ENCODE data around the gene RPTOR. TPM values are rescaled to one million over a fixed set of nuclear protein-coding genes. Genes with fewer than 3 reads are reported as not detected.

Gene RPTOR
- total RNA-seq, 1 experiment from 2014 or later: 25.1 TPM

DNA sequence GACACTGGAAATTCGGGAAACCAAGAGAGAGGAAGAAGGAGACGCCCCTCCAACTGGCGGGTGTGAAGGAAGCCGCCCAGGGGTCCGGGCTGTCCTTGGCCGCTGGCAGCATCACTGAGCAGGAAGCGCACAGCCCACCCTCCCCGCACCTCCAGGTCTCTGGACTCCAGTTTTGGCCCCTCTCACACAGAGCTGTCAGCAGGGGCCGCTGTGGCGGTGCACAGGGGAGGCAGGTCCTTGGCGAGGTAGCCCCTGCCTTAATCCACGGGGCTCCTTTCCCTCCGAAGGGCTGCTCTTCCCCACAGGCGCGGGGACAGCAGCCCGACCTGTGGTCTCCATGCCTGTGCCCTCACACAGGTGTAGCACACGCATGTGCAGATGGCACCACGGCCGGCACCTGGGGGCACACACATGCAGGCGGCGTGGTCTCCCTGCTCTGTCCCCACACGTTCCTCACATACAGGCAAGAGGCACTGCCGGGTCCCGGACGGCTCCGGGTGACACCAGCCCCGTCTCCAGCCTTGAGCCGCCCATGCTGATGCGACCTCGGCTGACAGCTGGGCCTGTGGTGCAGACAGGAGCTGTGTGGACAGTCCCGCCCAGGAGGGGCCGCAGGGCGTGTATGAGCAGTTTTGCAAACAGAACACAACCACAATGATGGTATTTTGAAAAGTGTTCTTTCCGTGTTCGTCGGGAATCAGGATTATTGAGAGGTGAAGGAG, 420.4 kb downstream of the RPTOR start:
- H4K20me1 ChIP-seq (ENCODE audit: control insufficient read depth, insufficient read depth, insufficient read length): no peaks in the 10 kb centered on the region
- no peak overlapping the region for H3K27ac ChIP-seq (ENCODE audit: insufficient read length, low read depth, low read length)
- H3K79me1 ChIP-seq (ENCODE audit: insufficient read depth, low read depth, low read length, poor library complexity, severe bottlenecking): no peaks in the 10 kb centered on the region
- no peaks in the 10 kb centered on the region for H3K79me2 ChIP-seq (ENCODE audit: insufficient read depth, low read length)
- no peak overlapping the region for H2BK120ac ChIP-seq (ENCODE audit: low read depth, low read length, poor library complexity, severe bottlenecking)
- WGBS (ENCODE audit: extremely low coverage, insufficient read length, low lambda C conversion rate): no CpG with 5 or more reads among the region's 36 CpGs
- DNase-seq: no peak
- no peak overlapping the region for H3K18ac ChIP-seq (ENCODE audit: insufficient read length, low read depth, low read length)
- H2BK20ac ChIP-seq (ENCODE audit: low read depth, low read length, poor library complexity, severe bottlenecking): no peak overlapping the region
- Mint-ChIP-seq H3K27ac (no peak overlapping the region; a peak in 3 of 7 replicates), H3K36me3 (ENCODE audit: insufficient read depth in 1 of 3, low read depth in 3 of 3) (peaks cover 0 to 11% (median 5%) of the 10 kb centered on the region in 3 experiments; a peak in 4 of 7 replicates), H3K27me3 (ENCODE audit: low read depth) (peaks cover 2% of the 10 kb centered on the region), H3K9me3 (no peaks in the 10 kb centered on the region), H3K4me1 (peaks cover 7 to 9% of the 10 kb centered on the region in 2 experiments), H3K4me3 (no peak overlapping the region)
- no peak overlapping the region for H3K23ac ChIP-seq (ENCODE audit: insufficient read length, low read depth, low read length)
- H3K4me2 ChIP-seq (ENCODE audit: insufficient read depth, insufficient read length, low read length): no peak overlapping the region
- no peak overlapping the region for H3T11ph ChIP-seq (ENCODE audit: low read length)
- TF ChIP-seq, protein P1, sequence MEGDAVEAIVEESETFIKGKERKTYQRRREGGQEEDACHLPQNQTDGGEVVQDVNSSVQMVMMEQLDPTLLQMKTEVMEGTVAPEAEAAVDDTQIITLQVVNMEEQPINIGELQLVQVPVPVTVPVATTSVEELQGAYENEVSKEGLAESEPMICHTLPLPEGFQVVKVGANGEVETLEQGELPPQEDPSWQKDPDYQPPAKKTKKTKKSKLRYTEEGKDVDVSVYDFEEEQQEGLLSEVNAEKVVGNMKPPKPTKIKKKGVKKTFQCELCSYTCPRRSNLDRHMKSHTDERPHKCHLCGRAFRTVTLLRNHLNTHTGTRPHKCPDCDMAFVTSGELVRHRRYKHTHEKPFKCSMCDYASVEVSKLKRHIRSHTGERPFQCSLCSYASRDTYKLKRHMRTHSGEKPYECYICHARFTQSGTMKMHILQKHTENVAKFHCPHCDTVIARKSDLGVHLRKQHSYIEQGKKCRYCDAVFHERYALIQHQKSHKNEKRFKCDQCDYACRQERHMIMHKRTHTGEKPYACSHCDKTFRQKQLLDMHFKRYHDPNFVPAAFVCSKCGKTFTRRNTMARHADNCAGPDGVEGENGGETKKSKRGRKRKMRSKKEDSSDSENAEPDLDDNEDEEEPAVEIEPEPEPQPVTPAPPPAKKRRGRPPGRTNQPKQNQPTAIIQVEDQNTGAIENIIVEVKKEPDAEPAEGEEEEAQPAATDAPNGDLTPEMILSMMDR (conservative IDR thresholded peaks at IDR 0.05): peak; percentile 28; the same call in 2 of the 3 replicates
- no peak overlapping the region for H2AFZ ChIP-seq (ENCODE audit: low read length)
- no peaks in the 10 kb centered on the region for H3K27me3 ChIP-seq (ENCODE audit: insufficient read depth, low read length)
- no peak overlapping the region for H4K5ac ChIP-seq (ENCODE audit: insufficient read length, low read depth, low read length)
- no peaks in the 10 kb centered on the region for H3K9me3 ChIP-seq (ENCODE audit: control insufficient read depth, low read depth, low read length)
- H3K4me1 ChIP-seq (ENCODE audit: insufficient read depth, low read length): no peaks in the 10 kb centered on the region
- H3K9ac ChIP-seq (ENCODE audit: extremely low read depth, insufficient read length, low read length): no peak overlapping the region
- H2BK12ac ChIP-seq (ENCODE audit: insufficient read length, low read depth, low read length): no peak overlapping the region
- H3K4ac ChIP-seq (ENCODE audit: low read depth, low read length): no peak overlapping the region
- no peak overlapping the region for H4K8ac ChIP-seq (replicated peaks; ENCODE audit: insufficient read length, low read depth, low read length)
- H3K14ac ChIP-seq (ENCODE audit: insufficient read depth, low read length): no peak overlapping the region; the same call in 1 of the 2 replicates
- H4K91ac ChIP-seq (ENCODE audit: insufficient read length, low read depth, low read length): no peak overlapping the region
- no peak overlapping the region for H2BK5ac ChIP-seq (ENCODE audit: insufficient read length, low read length)
- no peak overlapping the region for H3K56ac ChIP-seq (ENCODE audit: insufficient read length, low read depth, low read length)
- no peaks in the 10 kb centered on the region for H3K23me2 ChIP-seq (ENCODE audit: insufficient read length, low read depth, low read length, poor library complexity, severe bottlenecking)
- no peak overlapping the region for H2AK5ac ChIP-seq (ENCODE audit: insufficient read length, low read length)
- no peak overlapping the region for H2BK15ac ChIP-seq (ENCODE audit: low read depth, low read length)

Data from H9 (cell line).